ENCODE measurements around the gene CD226. TPM values are rescaled to one million over a fixed set of nuclear protein-coding genes. Genes with fewer than 3 reads are reported as not detected.
A peak's percentile ranks its signal among the peaks of the same experiment; 100 is the strongest.

CD226 gene
- total and polyA plus RNA-seq, 12 donors, result 0.13 to 3.9 (median 1.7) TPM; not detected in 1

DNA sequence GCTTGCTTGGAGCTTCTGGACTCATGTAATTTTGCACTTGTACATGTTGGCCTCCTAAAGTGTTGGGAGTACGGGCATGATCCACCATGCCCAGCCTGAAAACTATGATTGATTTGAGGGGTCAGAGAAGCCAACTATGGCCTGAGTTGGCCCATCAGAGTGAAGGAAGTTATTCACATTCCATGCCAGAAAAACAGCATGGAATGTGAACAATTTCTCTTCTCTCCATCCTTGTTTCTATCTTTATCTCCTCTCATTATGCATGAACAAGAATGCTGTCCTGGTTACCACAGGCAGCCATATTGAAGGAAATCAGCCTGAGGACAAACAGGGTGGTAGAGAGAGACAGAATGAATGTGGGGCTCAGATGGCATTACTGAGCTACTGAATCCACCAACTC is 3.5 kb upstream of the CD226 start:
- intact Hi-C loops (cut with DNase I), result no loop called here
- 65 to 83% (median 69%) methylated on average over 1 of the region's 1 CpG for WGBS, 4 donors
- no peaks in the 10 kb centered on the region for H3K27me3 ChIP-seq
- no peak for DNase-seq
- H3K27ac ChIP-seq, result no peak overlapping the region
- H3K4me3 ChIP-seq, result no peak overlapping the region
- TF ChIP-seq CTCF (IDR thresholded peaks at IDR 0.05), result no peak
- no peak for TF ChIP-seq POLR2A (IDR thresholded peaks at IDR 0.05)
- no peaks in the 10 kb centered on the region for H3K36me3 ChIP-seq (replicated peaks in 1 of 2)
- peaks cover 0 to 24% of the 10 kb centered on the region in 2 donors for H3K4me1 ChIP-seq (replicated peaks in 1 of 2)
- H3K9me3 ChIP-seq (replicated peaks in 1 of 3), result no peaks in the 10 kb centered on the region

DNA sequence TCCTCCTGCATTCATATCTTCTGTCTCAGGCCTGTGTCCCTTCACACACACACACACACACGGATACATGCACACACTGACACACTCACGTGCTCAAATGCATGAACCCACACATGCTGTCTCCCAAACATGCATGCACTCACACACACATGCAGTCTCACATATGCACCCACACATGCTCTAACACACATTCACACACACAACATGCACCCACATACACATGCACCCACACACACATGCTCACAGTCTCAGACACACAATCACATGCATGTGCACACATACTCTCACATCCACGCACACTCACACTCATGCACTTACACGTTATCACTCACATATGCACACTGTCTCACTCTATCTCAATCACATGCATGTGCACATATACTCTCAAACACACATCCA is 1.9 kb upstream of the CD226 start:
- no peak for TF ChIP-seq POLR2A (IDR thresholded peaks at IDR 0.05)
- no peak for TF ChIP-seq CTCF (IDR thresholded peaks at IDR 0.05)
- H3K4me1 ChIP-seq (replicated peaks in 1 of 2), result peaks cover 0 to 23% of the 10 kb centered on the region in 2 donors
- no peaks in the 10 kb centered on the region for H3K9me3 ChIP-seq (replicated peaks in 1 of 3)
- no peak overlapping the region for H3K27ac ChIP-seq
- H3K27me3 ChIP-seq, result no peaks in the 10 kb centered on the region
- 94 to 99% (median 94%) methylated on average over 4 of the region's 4 CpGs for WGBS, 4 donors
- H3K36me3 ChIP-seq (replicated peaks in 1 of 2), result no peaks in the 10 kb centered on the region
- no peak overlapping the region for H3K4me3 ChIP-seq
- intact Hi-C loops (cut with DNase I), result no loop called here
- DNase-seq, result no peak

DNA sequence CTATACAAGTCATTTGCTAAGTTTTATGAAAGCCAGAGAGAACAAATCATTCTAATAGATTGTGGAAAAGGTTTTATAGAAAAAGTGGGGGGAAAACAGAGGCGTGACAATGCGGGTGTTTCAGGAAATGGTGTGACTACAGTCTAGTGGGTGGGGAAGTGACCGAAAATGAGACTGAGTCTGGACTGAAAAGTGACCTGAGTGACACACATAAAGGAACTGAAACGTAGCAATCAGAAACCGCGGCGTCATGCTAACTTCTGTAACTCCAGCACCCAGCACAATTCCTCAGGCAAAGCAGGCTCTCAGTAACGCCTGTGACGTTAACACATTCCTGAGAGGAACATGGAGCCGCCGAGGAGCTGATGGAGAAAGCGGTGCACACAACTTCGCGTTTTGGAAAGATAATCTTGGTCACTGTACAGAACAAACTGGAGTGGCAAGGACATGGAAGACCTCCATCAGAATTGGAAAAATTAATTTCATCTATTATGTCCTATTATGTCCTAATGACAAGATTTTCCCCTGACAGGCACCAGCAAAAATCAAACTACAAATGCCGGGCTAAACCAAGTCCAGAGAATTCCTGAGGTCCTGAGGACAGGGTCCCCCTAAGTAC is 1.4 kb upstream of the CD226 start:
- H3K4me3 ChIP-seq, result no peak overlapping the region

DNA sequence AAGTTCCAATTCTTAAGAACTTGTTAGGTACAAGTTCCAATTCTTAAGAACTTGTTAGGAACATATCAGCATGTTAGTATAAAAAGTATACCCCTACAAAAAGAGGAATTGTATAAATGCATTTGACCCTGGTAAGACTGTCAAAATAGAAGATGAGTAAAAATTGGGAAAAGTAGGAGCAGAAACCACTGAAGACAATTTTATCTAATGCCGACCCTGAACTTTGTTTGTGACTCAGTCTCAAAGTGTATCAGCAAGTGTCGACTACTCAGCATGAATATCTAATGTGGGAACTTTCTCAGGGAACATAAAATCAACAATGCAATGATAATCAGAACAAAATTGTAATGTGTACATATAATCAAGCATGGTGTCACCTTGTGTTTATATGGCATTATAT is 583 bp upstream of the CD226 start:
- TF ChIP-seq POLR2A (IDR thresholded peaks at IDR 0.05) (no peak), CTCF (IDR thresholded peaks at IDR 0.05) (no peak)
- WGBS, 4 donors, result 12 to 34% (median 32%) methylated on average over 2 of the region's 2 CpGs
- no peak overlapping the region for H3K27ac ChIP-seq
- intact Hi-C loops (cut with DNase I), result no loop called here
- peaks cover 0 to 18% of the 10 kb centered on the region in 2 donors for H3K4me1 ChIP-seq (replicated peaks in 1 of 2)
- no peak overlapping the region for H3K4me3 ChIP-seq
- DNase-seq, result no peak
- H3K36me3 ChIP-seq (replicated peaks in 1 of 2), result no peaks in the 10 kb centered on the region
- H3K9me3 ChIP-seq (replicated peaks in 1 of 3), result no peaks in the 10 kb centered on the region
- H3K27me3 ChIP-seq, result no peaks in the 10 kb centered on the region

More for the DNA sequence above, 1.4 kb upstream of the CD226 start:
- WGBS, 4 donors, result 67 to 82% (median 70%) methylated on average over 15 of the region's 15 CpGs
- TF ChIP-seq CTCF (IDR thresholded peaks at IDR 0.05), result no peak
- TF ChIP-seq POLR2A (IDR thresholded peaks at IDR 0.05), result no peak
- Histone ChIP-seq H3K36me3 (replicated peaks in 1 of 2) (no peaks in the 10 kb centered on the region), H3K27ac (peak overlapping the region in 1 of 5 donors; percentile 5), H3K9me3 (replicated peaks in 1 of 3) (no peaks in the 10 kb centered on the region), H3K27me3 (no peaks in the 10 kb centered on the region), H3K4me1 (replicated peaks in 1 of 2) (peaks cover 0 to 18% of the 10 kb centered on the region in 2 donors)
- intact Hi-C loops (cut with DNase I), result no loop called here
- peak in 6 of 7 donors; percentile 22 to 74 (median 36) for DNase-seq
